BLaER1 (cell line): ENCODE data around the gene SPOCK3.
"Not testable (repeated sequence)": the region's sequence is repeated elsewhere in the genome, so short reads cannot be mapped to it uniquely, and the experiment has no call there.

Source experiments
- H3K27ac ChIP-seq: shearing (Covaris generic); formaldehyde crosslinking; 2 replicates; pipeline ENCODE4 v1.8.1; 2022
- H3K27me3 ChIP-seq: shearing (Covaris generic); formaldehyde crosslinking; 2 replicates; pipeline ENCODE4 v1.8.1; 2022
- H3K36me3 ChIP-seq: shearing (Covaris generic); formaldehyde crosslinking; 2 replicates; pipeline ENCODE4 v1.8.1; 2022
- H3K4me1 ChIP-seq: shearing (Covaris generic); formaldehyde crosslinking; 2 replicates; pipeline ENCODE4 v1.8.1; 2022
- H3K4me2 ChIP-seq: shearing (Covaris generic); formaldehyde crosslinking; 2 replicates; pipeline ENCODE4 v1.8.1; 2022
- H3K4me3 ChIP-seq: shearing (Covaris generic); formaldehyde crosslinking; 2 replicates; pipeline ENCODE4 v1.8.1; 2022
- H3K9ac ChIP-seq: shearing (Covaris generic); formaldehyde crosslinking; 2 replicates; pipeline ENCODE4 v1.8.1; 2022
- H3K9me3 ChIP-seq: shearing (Covaris generic); formaldehyde crosslinking; 2 replicates; pipeline ENCODE4 v1.8.1; 2022
- H4K20me1 ChIP-seq: shearing (Covaris generic); formaldehyde crosslinking; 2 replicates; pipeline ENCODE4 v1.8.1; 2022
- Cebpa-rat ChIP-seq: shearing (Covaris generic); IDR thresholded peaks from 2 replicates; pipeline ENCODE4 v1.8.1; 2022

The SPOCK3 gene

DNA sequence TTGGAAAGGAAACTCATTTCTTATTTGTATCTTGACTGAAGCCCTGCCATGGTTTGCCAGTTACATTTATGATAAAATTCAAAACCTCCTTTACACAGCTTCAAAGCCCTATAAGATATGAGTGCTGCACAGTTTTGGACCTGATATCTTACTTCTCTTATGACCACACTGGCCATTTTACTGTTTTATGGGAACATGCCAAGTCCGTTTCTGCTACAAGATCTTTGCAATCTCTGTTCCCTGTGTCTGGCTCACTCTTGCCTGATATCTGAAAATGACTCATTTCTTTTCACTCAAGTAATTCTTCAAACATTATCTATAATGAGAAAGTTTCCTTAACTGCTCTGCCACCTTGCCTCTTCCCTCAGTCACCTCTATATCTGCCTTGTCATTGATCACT, 247.3 kb downstream of the SPOCK3 start:
- Histone ChIP-seq H3K36me3 (no peaks in the 10 kb centered on the region), H4K20me1 (no peaks in the 10 kb centered on the region), H3K27ac (no peak overlapping the region), H3K4me2 (no peak overlapping the region), H3K9ac (no peak overlapping the region), H3K27me3 (no peaks in the 10 kb centered on the region), H3K4me1 (no peaks in the 10 kb centered on the region), H3K4me3 (no peak overlapping the region), H3K9me3 (peaks cover under 1% of the 10 kb centered on the region; the same call in 1 of the 2 replicates)
- TF ChIP-seq Cebpa-rat: no peak

DNA sequence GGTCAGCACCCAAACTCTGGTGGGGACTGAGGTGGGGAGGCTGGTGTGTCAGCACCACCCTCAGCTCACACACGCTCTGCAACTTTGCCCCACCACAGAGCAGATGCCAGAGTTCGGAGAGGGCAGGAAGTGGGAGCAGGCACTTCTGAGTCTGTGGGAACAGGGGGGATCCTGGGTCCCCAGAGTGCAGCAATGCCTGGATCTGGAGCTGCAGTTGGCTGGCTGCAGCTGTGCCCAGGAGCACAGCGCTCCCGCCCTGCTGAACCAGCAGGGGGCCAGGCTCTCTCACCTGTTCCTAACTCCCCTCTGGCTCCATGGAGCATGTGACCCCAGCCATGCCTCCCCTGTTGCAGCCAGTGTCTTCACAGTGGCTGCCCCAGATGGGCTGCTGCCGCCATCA, 252.4 kb downstream of the SPOCK3 start:
- H3K4me2 ChIP-seq: no peak overlapping the region
- H4K20me1 ChIP-seq: no peaks in the 10 kb centered on the region
- peaks cover 19% of the 10 kb centered on the region for H3K9me3 ChIP-seq
- no peak overlapping the region for H3K27ac ChIP-seq
- TF ChIP-seq Cebpa-rat: no peak
- no peaks in the 10 kb centered on the region for H3K27me3 ChIP-seq
- H3K4me3 ChIP-seq: no peak overlapping the region
- no peaks in the 10 kb centered on the region for H3K36me3 ChIP-seq
- H3K9ac ChIP-seq: no peak overlapping the region
- H3K4me1 ChIP-seq: no peaks in the 10 kb centered on the region

DNA sequence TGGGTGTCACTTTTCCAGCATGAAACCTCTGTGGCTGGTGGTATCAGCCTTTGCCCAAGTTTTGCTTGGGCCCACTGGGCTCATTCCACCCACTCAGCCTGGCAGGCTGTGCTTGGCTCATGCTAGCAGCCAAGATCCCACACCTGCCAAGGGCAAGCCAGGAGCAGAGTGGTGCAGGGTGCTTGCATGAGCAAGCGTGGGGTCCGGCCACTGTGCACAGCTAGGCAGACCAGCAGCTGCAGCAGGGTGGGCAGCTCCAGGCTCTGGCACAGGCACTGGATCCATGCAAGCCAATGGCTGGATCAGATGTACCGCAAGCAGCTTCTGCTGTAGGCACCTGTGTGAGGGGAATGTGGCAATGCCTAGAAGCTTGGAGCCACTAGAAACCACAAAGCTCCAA, 253.9 kb downstream of the SPOCK3 start:
- H3K9ac ChIP-seq: no peak overlapping the region
- H4K20me1 ChIP-seq: no peaks in the 10 kb centered on the region
- no peak overlapping the region for H3K4me2 ChIP-seq
- H3K9me3 ChIP-seq: peaks cover 19% of the 10 kb centered on the region
- H3K4me3 ChIP-seq: no peak overlapping the region
- H3K36me3 ChIP-seq: no peaks in the 10 kb centered on the region
- no peaks in the 10 kb centered on the region for H3K4me1 ChIP-seq
- no peaks in the 10 kb centered on the region for H3K27me3 ChIP-seq
- TF ChIP-seq Cebpa-rat: no peak
- H3K27ac ChIP-seq: no peak overlapping the region

DNA sequence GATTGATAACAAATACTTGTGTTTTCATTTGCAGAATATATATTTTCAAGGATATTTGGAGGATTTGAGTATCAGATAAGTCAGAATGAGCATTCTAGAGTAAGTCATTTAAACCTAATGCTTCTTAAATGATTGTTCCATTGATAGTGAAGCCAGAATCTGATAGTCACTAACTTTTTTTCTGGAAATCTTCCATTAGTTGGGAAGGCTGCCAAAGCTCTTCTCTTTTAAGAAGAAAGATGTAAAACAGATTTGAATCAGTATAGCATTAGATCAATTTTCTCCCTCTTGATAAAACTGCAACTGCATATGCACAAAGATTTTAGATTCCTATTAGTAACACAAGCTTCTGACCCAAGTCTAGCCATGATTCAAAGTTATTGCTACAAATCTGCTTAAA, 256.7 kb downstream of the SPOCK3 start:
- no peak overlapping the region for H3K27ac ChIP-seq
- no peak overlapping the region for H3K4me3 ChIP-seq
- H3K4me1 ChIP-seq: no peaks in the 10 kb centered on the region
- H3K9ac ChIP-seq: no peak overlapping the region
- peaks cover 19% of the 10 kb centered on the region for H3K9me3 ChIP-seq
- no peaks in the 10 kb centered on the region for H3K36me3 ChIP-seq
- no peaks in the 10 kb centered on the region for H4K20me1 ChIP-seq
- no peaks in the 10 kb centered on the region for H3K27me3 ChIP-seq
- no peak for TF ChIP-seq Cebpa-rat
- no peak overlapping the region for H3K4me2 ChIP-seq

DNA sequence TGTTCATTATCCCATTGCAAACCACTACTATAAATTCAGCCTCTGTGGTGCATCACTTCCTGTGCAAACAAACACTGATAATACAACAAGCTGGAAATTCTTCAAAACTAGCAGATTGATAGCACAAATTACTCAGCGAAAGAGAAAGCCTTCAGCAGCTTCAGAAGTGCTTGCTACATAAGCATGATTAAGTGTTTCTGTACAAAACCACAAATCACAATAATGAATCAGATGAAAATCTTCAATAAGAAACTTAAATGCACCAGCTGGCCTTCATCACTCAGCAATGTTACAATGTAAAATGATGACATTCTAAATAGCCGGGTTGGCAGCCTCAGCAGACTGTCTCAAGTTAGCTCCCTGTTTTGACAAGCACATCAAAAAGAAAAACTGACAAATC, 262.2 kb downstream of the SPOCK3 start:
- Histone ChIP-seq H3K36me3 (no peaks in the 10 kb centered on the region), H3K4me2 (no peak overlapping the region), H3K9ac (no peak overlapping the region), H3K27me3 (no peaks in the 10 kb centered on the region), H4K20me1 (no peaks in the 10 kb centered on the region), H3K4me3 (no peak overlapping the region), H3K9me3 (peaks cover 19% of the 10 kb centered on the region), H3K4me1 (no peaks in the 10 kb centered on the region), H3K27ac (no peak overlapping the region)
- TF ChIP-seq Cebpa-rat: no peak

DNA sequence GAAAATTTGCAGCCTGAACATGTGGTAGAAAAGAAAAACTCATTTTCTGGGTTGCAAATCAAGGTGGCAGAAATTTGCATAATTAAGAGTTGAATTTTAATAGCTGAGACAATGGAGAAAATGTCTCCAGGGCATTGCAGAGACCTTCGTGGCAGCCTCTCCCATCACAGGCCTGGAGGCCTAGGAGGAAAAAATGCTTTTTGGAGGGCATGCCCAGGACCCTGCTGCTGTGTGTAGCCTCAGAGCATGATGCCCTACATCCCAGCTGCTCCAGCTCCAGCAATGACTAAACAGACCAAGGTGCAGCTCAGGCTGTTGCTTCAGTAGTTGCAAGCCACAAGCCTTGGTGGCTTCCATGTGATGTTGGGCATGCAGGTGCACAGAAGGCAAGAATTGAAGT, 266.1 kb downstream of the SPOCK3 start:
- H3K4me1 ChIP-seq, H3K9ac ChIP-seq, H3K4me2 ChIP-seq, H3K4me3 ChIP-seq, H3K27ac ChIP-seq, H3K27me3 ChIP-seq, H4K20me1 ChIP-seq, H3K36me3 ChIP-seq: not testable (repeated sequence)
- H3K9me3 ChIP-seq: peaks cover 19% of the 10 kb centered on the region

DNA sequence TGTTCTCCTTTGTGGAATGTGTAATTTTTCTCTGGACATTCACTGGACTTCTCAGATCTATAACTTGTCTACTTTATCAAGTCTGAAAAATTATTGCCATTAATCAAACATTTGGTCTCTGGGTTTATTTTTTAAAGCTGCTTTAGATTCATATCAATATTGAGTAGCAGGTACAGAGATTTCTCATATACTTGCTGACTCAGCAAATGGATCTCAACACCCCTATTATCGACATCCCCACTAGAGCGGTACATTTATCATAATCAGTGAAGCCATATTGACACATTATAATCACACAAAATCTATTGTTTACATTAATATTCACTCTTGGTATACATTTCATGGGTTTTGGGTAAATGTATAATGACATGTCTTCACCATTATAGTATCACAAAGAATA, 268.7 kb downstream of the SPOCK3 start:
- H3K27me3 ChIP-seq: no peaks in the 10 kb centered on the region
- H4K20me1 ChIP-seq: no peaks in the 10 kb centered on the region
- TF ChIP-seq Cebpa-rat: no peak
- no peak overlapping the region for H3K4me3 ChIP-seq
- H3K36me3 ChIP-seq: no peaks in the 10 kb centered on the region
- peaks cover 19% of the 10 kb centered on the region for H3K9me3 ChIP-seq
- H3K4me1 ChIP-seq: no peaks in the 10 kb centered on the region
- H3K27ac ChIP-seq: no peak overlapping the region
- no peak overlapping the region for H3K9ac ChIP-seq
- H3K4me2 ChIP-seq: no peak overlapping the region

DNA sequence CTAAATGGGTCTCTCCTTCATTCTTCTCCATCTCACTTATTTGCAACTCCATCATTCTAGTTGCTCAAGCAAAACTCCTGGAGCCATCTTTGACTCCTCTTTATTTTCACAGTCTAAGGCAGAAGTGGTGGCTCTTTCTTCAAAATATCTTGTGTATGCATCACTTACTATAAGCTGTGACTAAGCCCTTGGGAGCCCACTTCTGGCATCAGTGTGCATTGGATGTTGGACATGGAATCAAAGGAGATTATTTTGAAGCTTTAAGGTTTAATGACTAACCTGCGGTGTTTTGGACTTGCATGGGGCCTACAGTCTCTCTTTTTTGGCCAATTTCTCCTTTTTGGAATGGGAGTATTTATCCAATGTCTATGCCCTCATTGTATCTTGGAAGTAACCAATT, 276.8 kb downstream of the SPOCK3 start:
- no peaks in the 10 kb centered on the region for H3K4me1 ChIP-seq
- H3K27me3 ChIP-seq: no peaks in the 10 kb centered on the region
- no peak overlapping the region for H3K4me2 ChIP-seq
- no peaks in the 10 kb centered on the region for H4K20me1 ChIP-seq
- no peak overlapping the region for H3K27ac ChIP-seq
- no peak overlapping the region for H3K4me3 ChIP-seq
- no peaks in the 10 kb centered on the region for H3K36me3 ChIP-seq
- TF ChIP-seq Cebpa-rat: no peak
- no peak overlapping the region for H3K9ac ChIP-seq
- 0 out of 2 replicates have a peak, but pooled peaks cover 6% of the 10 kb centered on the region for H3K9me3 ChIP-seq

DNA sequence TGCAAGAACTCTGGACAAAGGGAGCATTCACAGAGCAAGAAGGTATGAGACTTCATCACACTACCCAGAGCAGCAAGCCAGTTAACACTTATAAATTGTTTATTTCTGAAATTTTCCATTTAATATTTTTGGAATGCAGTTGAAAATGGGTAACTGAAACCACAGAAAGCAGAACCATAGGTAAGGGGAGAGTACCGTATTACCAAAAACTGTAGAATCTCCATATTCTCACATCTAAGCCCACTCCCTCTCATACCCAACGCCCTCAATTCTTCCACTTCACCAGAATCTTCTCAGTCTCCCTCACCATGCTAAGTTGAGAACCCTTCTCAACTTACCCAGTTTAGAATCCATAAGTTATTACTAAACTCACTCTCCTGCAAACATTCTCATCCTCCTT, 277.8 kb downstream of the SPOCK3 start:
- H3K4me1 ChIP-seq: no peaks in the 10 kb centered on the region
- TF ChIP-seq Cebpa-rat: no peak
- H3K4me2 ChIP-seq: no peak overlapping the region
- H3K36me3 ChIP-seq: no peaks in the 10 kb centered on the region
- no peaks in the 10 kb centered on the region for H4K20me1 ChIP-seq
- no peak overlapping the region for H3K4me3 ChIP-seq
- 0 out of 2 replicates have a peak, but pooled peaks cover 6% of the 10 kb centered on the region for H3K9me3 ChIP-seq
- H3K9ac ChIP-seq: no peak overlapping the region
- no peak overlapping the region for H3K27ac ChIP-seq
- H3K27me3 ChIP-seq: no peaks in the 10 kb centered on the region

DNA sequence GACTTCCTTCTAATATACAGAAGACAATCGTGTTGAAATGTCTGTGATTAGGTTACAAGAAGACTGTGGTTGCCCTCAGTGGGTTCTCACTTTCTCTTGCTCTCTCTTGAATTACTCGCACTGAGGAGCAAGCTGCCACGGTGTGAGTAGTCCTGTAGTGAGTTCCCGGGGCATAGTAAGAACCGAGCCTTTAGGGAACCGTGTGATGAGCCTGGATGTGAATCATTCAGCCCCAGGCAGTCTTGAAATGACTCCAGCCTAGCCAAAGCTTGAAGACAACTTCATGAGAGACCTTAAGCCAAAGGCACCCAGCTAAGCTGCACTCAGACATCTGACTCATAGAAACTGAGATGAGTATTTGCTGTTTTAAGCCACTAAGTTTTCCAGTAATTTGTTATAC, 292.7 kb downstream of the SPOCK3 start:
- H4K20me1 ChIP-seq: no peaks in the 10 kb centered on the region
- TF ChIP-seq Cebpa-rat: no peak
- H3K4me2 ChIP-seq: no peak overlapping the region
- H3K36me3 ChIP-seq: no peaks in the 10 kb centered on the region
- no peaks in the 10 kb centered on the region for H3K4me1 ChIP-seq
- H3K27me3 ChIP-seq: no peaks in the 10 kb centered on the region
- H3K4me3 ChIP-seq: no peak overlapping the region
- no peak overlapping the region for H3K27ac ChIP-seq
- H3K9me3 ChIP-seq: no peaks in the 10 kb centered on the region
- no peak overlapping the region for H3K9ac ChIP-seq

DNA sequence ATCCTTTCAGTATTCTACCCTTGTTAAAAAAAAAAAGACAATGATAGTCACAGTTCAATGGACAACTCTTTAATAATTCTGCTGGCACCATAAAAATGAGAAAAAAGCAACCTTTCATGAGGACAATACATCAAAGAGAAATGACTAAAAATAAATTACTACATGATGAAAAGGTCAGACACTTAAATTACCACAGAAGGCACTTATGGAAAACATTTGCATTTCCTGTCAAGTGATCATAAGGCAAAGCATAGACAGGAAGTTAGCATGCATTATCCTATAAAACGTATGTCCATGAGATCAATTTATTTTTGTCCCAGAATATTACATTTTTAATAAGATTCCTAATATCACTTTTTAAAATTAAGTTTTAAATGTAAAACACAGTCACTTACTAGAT, 303.8 kb downstream of the SPOCK3 start:
- Histone ChIP-seq H4K20me1 (no peaks in the 10 kb centered on the region), H3K9me3 (no peaks in the 10 kb centered on the region), H3K27ac (no peak overlapping the region), H3K4me1 (no peaks in the 10 kb centered on the region), H3K27me3 (no peaks in the 10 kb centered on the region), H3K4me3 (no peak overlapping the region), H3K36me3 (no peaks in the 10 kb centered on the region), H3K9ac (no peak overlapping the region), H3K4me2 (no peak overlapping the region)
- no peak for TF ChIP-seq Cebpa-rat
